GM10847 (cell line): ENCODE measurements around the gene NAALADL2.

Source experiments
- POLR2A ChIP-seq: IDR thresholded peaks from 2 replicates; pipeline ENCODE4 v1.6.1; 2011; ENCODE audit not compliant: insufficient read length; ENCODE audit errors: extremely low read depth

Gene NAALADL2

DNA sequence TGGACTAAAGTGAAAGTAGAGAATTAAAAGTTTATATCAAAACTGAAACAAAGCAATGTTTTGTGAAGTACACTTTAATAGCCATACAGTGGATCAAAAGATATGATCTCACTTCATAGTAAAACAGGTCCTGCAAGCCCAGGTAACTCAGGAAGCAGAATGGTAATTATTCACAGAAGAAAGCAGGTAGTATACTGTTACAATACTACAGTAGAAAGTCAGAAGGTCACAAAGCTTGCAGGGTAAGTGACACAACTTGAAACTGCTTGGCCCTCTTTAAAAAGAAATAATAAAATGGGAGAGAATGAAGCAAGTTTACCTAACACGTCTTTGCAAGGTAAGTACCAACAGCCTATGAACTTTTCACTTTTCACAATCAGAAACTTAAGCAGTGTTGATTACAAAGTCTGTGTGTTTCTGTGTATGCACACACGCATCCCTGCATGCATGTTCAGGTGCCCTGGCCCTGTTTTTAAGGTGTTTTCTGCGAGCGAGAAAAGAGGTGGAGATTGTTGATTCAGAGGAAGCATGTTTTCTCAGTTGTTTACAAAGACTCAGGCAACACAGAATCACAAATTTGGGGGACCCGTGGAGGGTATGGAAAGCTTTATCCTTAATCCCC is at the start of gene NAALADL2:
NAALADL2 (plus strand) TSS at position 221 of the 622 bp plus-strand sequence.
- TF ChIP-seq POLR2A, result no peak

DNA sequence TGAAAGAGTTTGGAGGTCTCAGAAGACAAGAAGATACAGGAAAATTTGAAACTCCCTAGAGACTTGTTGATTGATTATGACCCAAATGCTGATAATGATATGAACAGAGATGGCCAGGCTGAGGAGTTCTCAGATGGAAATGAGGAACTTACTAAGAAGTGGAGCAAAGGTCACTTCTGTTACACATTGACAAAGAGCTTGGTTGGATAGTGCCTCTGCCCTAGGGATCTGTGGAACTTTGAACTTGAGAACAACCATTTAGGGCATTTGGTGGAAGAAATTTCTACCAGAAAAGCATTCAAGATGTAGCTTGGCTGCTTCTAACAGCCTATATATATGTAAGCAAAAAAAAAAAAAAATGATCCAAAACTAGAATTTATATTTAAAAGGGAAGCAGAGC is 48.9 kb upstream of the NAALADL2 start:
- TF ChIP-seq POLR2A, result no peak

DNA sequence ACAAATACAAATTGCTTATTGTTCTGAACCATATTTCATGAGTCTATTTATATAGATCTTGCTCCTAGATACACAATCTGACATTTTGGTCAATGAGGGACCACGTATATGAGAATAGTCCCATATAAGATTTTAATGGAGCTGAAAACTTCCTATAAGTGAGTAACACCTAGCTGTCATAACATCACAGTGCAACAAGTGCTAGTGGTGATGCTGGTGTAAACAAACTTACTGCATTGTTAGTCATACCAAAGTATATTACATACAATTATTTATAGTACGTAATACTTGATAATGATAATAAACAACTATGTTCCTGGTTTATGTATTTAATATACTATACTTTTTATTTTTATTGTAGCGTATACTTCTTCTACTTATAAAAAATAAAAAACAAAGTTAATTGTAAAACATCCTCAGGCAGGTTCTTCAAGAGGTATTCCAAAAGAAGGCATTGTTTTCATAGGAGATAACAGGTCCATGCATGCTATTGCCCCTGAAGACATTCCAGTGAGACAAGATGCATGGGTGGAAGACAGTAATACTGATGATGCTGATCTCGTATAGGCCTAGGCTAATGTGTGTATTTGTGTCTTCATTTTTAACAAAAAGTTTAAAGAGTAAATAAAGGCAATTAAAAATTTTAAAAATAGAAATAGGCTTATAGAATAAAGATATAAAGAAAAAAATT is 46.8 kb upstream of the NAALADL2 start:
- no peak for TF ChIP-seq POLR2A

DNA sequence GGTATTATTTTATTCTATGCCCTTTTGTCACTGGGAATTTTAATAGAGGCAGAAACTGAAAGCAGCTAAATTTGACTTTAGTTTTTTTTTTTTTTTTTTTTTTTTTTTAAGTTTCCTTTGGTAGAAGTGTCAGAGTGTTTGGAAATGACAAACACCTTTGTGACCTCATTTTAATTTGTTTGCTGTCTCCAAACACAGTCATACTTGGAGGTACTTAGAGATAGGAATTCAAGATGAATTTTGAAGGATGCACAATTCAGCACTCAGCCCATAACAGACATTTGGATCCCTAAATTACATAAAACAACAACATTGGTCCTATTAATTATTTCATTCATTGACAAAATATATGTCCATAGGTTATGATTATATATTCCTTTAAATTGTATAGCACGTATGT is 43.4 kb upstream of the NAALADL2 start:
- no peak for TF ChIP-seq POLR2A

DNA sequence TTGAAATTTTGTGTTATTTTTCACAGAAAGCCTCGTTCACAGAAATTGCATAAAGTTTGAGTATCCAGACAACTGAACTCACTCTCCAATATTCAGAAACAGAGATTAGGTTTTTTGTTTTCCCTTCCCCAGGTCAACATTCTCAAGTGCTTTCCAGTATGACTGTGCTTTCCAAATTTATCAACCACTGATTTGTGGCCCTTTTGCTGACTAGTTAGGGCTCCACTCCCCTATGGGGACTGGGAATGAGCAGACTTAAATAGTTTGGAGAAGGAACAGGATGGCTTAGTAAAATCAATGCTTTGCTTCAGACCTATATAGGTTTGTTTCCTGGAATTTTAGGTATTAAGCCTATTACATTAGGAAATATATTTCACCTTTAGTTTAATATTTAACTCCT is 38.2 kb upstream of the NAALADL2 start:
- no peak for TF ChIP-seq POLR2A

DNA sequence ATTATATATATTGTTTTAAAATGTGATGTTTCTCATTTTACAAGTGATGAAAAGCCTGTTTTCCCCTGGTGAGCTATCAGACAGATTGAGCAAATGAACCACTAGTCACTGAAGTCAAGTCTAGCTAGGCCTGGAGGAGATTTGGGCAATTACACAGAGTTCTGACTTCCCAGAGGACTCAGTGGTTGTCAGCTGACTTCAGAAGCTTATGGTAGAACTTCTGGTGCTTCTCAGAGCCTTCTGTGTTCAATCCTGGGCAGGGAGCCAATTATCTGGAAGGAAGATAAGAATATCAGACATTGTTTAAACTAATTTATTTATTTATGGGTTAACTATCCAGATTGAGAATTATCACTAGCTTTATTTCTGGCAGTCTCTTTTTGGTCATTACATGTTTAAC is 37.7 kb upstream of the NAALADL2 start:
- TF ChIP-seq POLR2A, result no peak

DNA sequence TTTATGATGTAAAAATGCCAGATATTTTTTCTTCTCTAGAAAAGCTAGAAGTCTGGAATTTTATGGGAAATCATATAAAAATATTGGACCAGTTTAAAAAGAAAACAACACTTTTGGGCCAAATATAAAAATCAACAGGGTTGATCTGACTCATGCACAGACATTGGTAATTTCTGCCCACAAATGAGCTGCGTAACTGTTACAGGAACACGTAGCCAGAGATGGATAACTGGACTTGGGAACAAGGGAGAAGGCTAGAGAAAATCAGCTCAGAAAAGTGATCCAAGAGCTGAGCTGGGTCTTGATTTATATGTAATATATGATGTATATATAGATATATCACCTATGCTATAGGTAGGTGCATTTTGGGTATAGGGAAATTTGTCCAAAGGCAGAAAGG is 36.8 kb upstream of the NAALADL2 start:
- no peak for TF ChIP-seq POLR2A

DNA sequence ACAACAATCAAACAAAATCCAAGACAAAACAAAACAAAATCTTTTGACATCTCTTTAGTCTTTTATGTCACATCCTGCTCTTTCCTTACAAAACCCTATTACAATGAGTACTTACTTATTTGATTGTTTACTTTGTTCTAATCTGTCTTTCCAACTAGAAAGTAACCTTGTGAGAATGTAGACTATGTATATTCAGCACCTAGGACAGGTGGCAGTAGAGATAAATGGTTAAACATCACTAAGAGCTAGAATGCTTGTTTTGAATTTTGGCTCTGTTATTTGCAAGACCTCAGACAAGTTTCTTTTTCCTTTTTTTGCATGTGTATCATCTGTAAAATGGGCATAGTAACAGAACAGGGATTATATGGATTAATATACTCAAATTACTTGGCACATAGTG is 33.1 kb upstream of the NAALADL2 start:
- TF ChIP-seq POLR2A, result no peak

DNA sequence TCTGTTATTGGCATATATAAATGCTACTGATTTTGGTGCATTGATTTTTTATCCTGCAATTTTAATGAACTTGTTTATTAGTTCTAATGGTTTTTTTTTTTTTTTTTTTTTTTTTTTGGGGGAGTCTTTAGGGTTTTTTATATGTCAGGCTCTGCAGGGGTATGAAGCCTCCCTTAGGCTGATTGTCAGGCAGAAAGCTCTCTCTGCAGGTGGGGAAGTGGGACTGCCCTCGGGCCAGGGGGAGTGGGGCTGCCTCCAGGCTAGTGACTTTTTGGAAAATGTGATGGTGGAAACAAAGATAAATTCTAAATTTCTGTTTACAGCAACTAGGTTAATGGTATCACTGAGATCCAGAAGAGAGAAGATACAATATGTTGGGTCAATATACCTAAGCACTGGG is 14.4 kb upstream of the NAALADL2 start:
- no peak for TF ChIP-seq POLR2A

DNA sequence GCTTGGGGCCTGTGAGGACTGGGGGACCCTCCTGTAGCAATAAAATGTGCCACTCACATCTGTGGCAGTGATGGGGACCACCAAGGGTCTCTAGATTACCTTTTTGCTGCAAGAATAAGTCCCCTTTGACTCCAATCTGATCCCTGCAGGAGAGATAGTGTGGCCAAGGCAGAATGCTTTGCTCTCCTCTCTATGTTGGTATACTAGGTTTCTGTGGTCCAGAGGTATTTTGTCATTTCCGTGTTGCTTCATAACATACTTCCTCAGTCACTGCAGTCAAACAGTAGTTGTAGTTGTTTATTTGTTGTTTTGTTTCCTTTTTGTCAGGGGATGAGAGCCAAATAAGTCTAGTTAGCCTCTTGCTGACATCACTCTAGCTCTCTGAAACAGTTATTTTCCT is 13.1 kb upstream of the NAALADL2 start:
- TF ChIP-seq POLR2A, result no peak

DNA sequence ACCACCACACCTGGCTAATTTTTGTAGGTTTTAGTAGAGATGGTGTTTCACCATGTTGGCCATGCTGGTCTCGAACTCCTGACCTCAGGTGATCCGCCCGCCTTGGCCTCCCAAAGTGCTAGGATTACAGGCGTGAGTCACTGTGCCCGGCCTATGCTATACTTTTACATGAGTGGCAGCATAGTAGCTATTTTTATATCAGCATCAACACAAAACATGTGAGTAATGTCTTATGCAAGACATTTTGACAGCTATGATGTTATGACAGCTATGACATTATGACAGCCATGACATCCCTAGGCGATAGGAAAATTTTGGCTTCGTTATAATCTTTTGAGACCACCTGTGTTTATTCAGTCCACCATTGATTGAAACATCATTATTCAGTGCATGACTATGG is 4.1 kb upstream of the NAALADL2 start:
- no peak for TF ChIP-seq POLR2A

DNA sequence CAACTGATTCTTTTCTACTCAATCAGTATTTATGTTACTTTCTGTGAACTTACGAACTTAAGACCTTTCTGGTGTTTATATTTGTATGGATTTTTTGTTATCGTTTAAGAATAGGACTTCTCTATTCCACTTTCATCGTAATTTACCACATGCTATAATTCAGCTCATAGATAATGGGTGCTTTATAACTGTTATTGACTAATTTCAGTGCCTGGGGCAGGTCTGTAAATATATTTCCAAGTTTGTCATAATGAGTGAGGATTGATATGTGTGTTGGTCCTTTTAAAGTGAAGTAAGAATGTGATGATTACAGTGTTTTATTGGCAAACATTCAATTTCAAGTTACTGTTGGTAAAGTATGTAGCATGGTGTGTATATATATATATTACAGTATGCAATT is 1.8 kb upstream of the NAALADL2 start:
- no peak for TF ChIP-seq POLR2A

DNA sequence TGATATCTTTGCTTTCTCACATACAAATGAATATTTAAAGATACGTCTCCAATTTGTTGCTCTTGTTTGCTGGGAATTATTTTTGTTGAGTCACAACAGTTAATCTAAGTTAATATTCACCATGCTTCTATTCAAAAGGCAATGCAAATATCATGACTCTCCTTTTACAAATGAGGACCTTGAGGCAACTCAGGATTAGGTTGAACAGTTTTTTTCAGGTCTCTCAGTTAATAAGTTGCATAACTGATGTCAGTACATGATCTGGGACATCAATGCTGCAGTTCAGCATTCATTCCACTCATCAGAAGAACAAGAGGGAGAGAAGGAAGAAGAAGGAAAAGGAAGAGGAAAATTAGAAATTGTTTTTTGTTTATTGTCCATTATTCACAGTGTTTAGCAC is 781 bp upstream of the NAALADL2 start:
- TF ChIP-seq POLR2A, result no peak

DNA sequence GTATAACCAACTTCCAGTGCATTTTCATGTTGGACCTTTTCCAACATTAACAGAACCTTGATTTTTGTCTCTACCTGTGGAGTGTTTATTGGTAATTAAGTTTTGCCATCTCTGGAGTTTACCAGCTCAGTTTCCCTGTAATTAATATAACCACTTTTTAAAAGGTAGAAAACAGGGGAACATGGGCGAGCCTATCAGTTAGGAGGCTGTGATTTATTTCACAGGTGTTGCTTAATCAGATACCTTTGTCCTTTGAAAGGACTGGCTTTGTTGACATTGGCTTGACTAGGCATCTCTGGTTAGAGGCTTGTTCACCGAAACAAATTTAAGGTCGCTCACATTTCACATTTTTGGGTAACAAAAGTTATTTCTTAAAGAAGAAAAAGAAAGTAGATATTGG is 622 bp downstream of the NAALADL2 start:
- TF ChIP-seq POLR2A, result no peak

DNA sequence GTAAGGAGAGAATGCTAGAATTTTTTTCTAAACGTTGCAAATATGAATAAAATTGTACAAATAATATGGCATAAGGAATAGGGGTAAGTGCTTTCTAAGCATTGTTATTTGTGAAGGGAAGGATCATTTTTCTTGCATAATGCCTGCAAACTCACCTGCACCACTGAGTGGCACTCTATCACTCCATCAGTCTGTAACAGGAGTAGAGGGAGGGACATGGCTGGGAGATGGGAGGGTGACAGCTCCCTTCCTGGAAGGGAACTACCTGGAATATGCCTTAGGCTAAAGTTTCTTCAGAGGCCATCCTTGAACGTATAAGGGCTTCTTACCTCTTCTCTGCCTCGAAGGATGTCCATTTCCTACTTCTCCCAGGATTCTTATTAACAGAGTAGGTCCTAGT is 3.0 kb downstream of the NAALADL2 start:
- no peak for TF ChIP-seq POLR2A

DNA sequence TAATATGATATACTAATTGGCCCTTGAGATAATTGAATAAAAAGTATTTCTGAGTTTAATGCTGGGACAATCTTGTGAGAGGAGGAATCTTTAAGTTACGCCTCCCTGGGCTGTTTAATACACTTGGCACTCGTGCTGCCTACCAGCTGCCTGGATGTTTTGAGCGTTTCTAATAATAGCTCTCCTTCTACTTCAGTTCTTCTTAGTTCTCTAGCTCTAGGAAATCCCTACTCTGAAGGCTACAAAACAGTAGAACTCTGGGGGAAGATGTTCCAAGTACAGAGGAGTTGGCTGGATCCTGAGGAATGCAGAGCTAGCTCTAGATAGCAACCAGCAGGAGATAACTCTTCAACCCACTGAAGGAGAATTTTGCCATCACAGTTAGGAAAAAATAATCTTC is 3.5 kb downstream of the NAALADL2 start:
- no peak for TF ChIP-seq POLR2A

DNA sequence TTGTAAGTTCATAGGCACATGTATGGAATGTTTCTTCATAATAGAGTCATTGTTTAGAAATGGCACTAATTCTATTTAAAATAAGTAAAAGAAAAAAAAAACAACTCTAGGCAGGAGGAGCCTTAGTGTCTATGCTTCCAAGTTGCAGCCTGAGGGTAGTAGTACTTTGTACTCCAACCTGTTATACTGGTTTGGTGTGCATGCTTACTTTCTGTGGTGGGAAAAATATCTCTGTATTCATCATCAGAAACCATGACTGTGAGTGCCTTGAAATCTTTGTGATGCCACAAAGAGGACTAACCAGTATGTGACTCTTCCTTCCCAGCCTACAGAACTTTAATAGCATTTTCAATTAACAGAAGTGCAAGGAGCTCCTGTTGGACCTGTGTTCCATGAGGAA is 4.4 kb downstream of the NAALADL2 start:
- TF ChIP-seq POLR2A, result no peak
